GM21515 (cell line): ENCODE results near the gene PEPD.

Source experiments
- ATAC-seq: cut with Tn5 transposase; IDR thresholded peaks from one replicate; pipeline ENCODE4 v1.9.1; 2021; ENCODE audit not compliant: unreplicated experiment

PEPD gene

GRCh38 chr19:33546656-33547055 is 25.1 kb upstream of the PEPD start:
- no peak for ATAC-seq

GRCh38 chr19:33545217-33545981 is 23.8 kb upstream of the PEPD start:
- ATAC-seq, result no peak

GRCh38 chr19:33535226-33535625 is 13.6 kb upstream of the PEPD start:
- ATAC-seq, result no peak

- no peak for ATAC-seq
Measured at GRCh38 chr19:33532859-33533460, 11.4 kb upstream of the PEPD start.

- ATAC-seq, result no peak
Measured at GRCh38 chr19:33530842-33531241, 9.3 kb upstream of the PEPD start.

- ATAC-seq, result no peak
Measured at GRCh38 chr19:33530296-33530695, 8.7 kb upstream of the PEPD start.

- no peak for ATAC-seq
Measured at GRCh38 chr19:33529094-33529676, 7.6 kb upstream of the PEPD start.

- no peak for ATAC-seq
Measured at GRCh38 chr19:33528404-33528803, 6.8 kb upstream of the PEPD start.

GRCh38 chr19:33527125-33527524 is 5.5 kb upstream of the PEPD start:
- ATAC-seq, result no peak

- ATAC-seq, result no peak
Measured at GRCh38 chr19:33524024-33524664, 2.6 kb upstream of the PEPD start.

GRCh38 chr19:33523167-33523566 is 1.6 kb upstream of the PEPD start:
- ATAC-seq, result no peak

- no peak for ATAC-seq
Measured at GRCh38 chr19:33522371-33522662, 726 bp upstream of the PEPD start.

GRCh38 chr19:33520844-33521479 is 629 bp downstream of the PEPD start:
- no peak for ATAC-seq

GRCh38 chr19:33520048-33520643 is 1.4 kb downstream of the PEPD start:
- ATAC-seq, result no peak

GRCh38 chr19:33519416-33519815 is 2.2 kb downstream of the PEPD start:
- ATAC-seq, result no peak

- no peak for ATAC-seq
Measured at GRCh38 chr19:33518541-33518940, 3.0 kb downstream of the PEPD start.

- ATAC-seq, result no peak
Measured at GRCh38 chr19:33517922-33518321, 3.7 kb downstream of the PEPD start.

- ATAC-seq, result no peak
Measured at GRCh38 chr19:33515921-33516320, 5.7 kb downstream of the PEPD start.

GRCh38 chr19:33514885-33515551 is 6.6 kb downstream of the PEPD start:
- ATAC-seq, result no peak

- no peak for ATAC-seq
Measured at GRCh38 chr19:33513424-33513823, 8.2 kb downstream of the PEPD start.
